GM12891 (cell line): ENCODE data around the gene LRP1.

Experiments used
- DNase-seq: peaks from one replicate; pipeline ENCODE4 v3.0.0; 2011; ENCODE audit warnings: low spot score; ENCODE audit not compliant: insufficient read length
- FAIRE-seq: peaks from 2 replicates; lab custom pipeline; 2011; peaks lifted over from hg19 to GRCh38; lab: Jason Lieb, UNC
- PAX5 ChIP-seq: IDR thresholded peaks from 2 replicates; pipeline ENCODE4 v1.6.1; 2011; ENCODE audit warnings: low read length, moderate library complexity, mild to moderate bottlenecking; ENCODE audit not compliant: insufficient read depth, severe bottlenecking
- POLR2A ChIP-seq: IDR thresholded peaks from 2 replicates; pipeline ENCODE4 v1.6.1; 2011; ENCODE audit warnings: low read depth, low read length, control low read depth
- POLR2AphosphoS5 ChIP-seq: IDR thresholded peaks from 2 replicates; pipeline ENCODE4 v1.6.1; 2011; ENCODE audit warnings: low read depth, low read length, control low read depth
- POU2F2 ChIP-seq: IDR thresholded peaks from 2 replicates; pipeline ENCODE4 v1.6.1; 2011; ENCODE audit warnings: low read depth, mild to moderate bottlenecking, control low read depth, low read length, moderate library complexity
- SPI1 ChIP-seq: IDR thresholded peaks from 2 replicates; pipeline ENCODE4 v1.6.1; 2011; ENCODE audit warnings: low read depth, low read length, control low read depth
- TAF1 ChIP-seq: IDR thresholded peaks from 2 replicates; pipeline ENCODE4 v1.6.1; 2011; ENCODE audit warnings: low read depth, low read length, control low read depth

LRP1 gene

GRCh38 chr12:57143454-57143853 lies 15.2 kb downstream of the LRP1 start:
- DNase-seq (no peak), FAIRE-seq (no peak)

GRCh38 chr12:57145460-57146059 lies 17.3 kb downstream of the LRP1 start:
- no peak for DNase-seq
- no peak for TF ChIP-seq POLR2A
- TF ChIP-seq POU2F2: no peak
- TF ChIP-seq POLR2AphosphoS5: no peak
- FAIRE-seq: no peak

More at GRCh38 chr12:57143454-57143853, 15.2 kb downstream of the LRP1 start:
- no peak for TF ChIP-seq SPI1
- TF ChIP-seq POLR2AphosphoS5: no peak
- TF ChIP-seq POU2F2: no peak
- TF ChIP-seq TAF1: no peak
- TF ChIP-seq PAX5: no peak
- TF ChIP-seq POLR2A: no peak

GRCh38 chr12:57146092-57146491 lies 17.8 kb downstream of the LRP1 start:
- TF ChIP-seq POLR2A (no peak), SPI1 (no peak), TAF1 (no peak), POU2F2 (no peak), PAX5 (no peak), POLR2AphosphoS5 (no peak)
- DNase-seq: no peak
- FAIRE-seq: no peak

- no peak for DNase-seq
- FAIRE-seq: no peak
- TF ChIP-seq PAX5 (no peak), SPI1 (no peak), POLR2AphosphoS5 (no peak), TAF1 (no peak), POLR2A (no peak), POU2F2 (no peak)
These were observed 19.0 kb downstream of the LRP1 start, which contains the start of gene LRP1-AS for GRCh38 chr12:57146961-57147944. LRP1-AS (minus strand) TSS chr12:57147619.

GRCh38 chr12:57148469-57149244 lies 20.4 kb downstream of the LRP1 start:
- FAIRE-seq (no peak), DNase-seq (no peak)
- no peak for TF ChIP-seq SPI1
- TF ChIP-seq POU2F2: no peak
- TF ChIP-seq TAF1: no peak
- TF ChIP-seq POLR2AphosphoS5: no peak
- TF ChIP-seq POLR2A: no peak
- no peak for TF ChIP-seq PAX5

GRCh38 chr12:57149245-57149900 lies 21.1 kb downstream of the LRP1 start:
- FAIRE-seq (no peak), DNase-seq (no peak)
- no peak for TF ChIP-seq PAX5
- no peak for TF ChIP-seq POLR2A
- no peak for TF ChIP-seq TAF1
- TF ChIP-seq POLR2AphosphoS5: no peak
- no peak for TF ChIP-seq SPI1

- DNase-seq: no peak
- no peak for FAIRE-seq
- TF ChIP-seq POLR2AphosphoS5 (no peak), POU2F2 (no peak), TAF1 (no peak), SPI1 (no peak), POLR2A (no peak), PAX5 (no peak)
These were observed 22.2 kb downstream of the LRP1 start for GRCh38 chr12:57150400-57151000.
